K562 (cell line): ENCODE results near the gene NAXE. TPM values are rescaled to one million over a fixed set of nuclear protein-coding genes. Genes with fewer than 3 reads are reported as not detected.

Source experiments
- ARNT ChIP-seq, 2 experiments: fragments of 450-650 bp; IDR thresholded peaks; 2 replicates each; pipeline ENCODE4 v1.6.1; 2016; ENCODE audit warnings: mild to moderate bottlenecking in 1 of 2
- CAMTA2 ChIP-seq: fragments of 250-450 bp; sonication (Bioruptor Pico); conservative IDR thresholded peaks from 2 replicates; pipeline ENCODE4 v1.5.1; 2022
- ESRRA ChIP-seq: fragments of 450-650 bp; IDR thresholded peaks from 2 replicates; pipeline ENCODE4 v1.6.1; 2014; ENCODE audit warnings: low read depth, mild to moderate bottlenecking, moderate library complexity, borderline replicate concordance
- GTF2F1 ChIP-seq: IDR thresholded peaks from 2 replicates; pipeline ENCODE4 v1.6.1; 2011; ENCODE audit warnings: low read depth, low read length, improper control_type of control experiment
- MAFG ChIP-seq: fragments of 450-650 bp; conservative IDR thresholded peaks from 2 replicates; pipeline ENCODE4 v1.6.1; 2016; ENCODE audit warnings: missing genetic modification characterization, missing compliant biosample characterization
- NCOA1 ChIP-seq: fragments of 450-650 bp; IDR thresholded peaks from 2 replicates; pipeline ENCODE4 v1.6.1; 2016; ENCODE audit warnings: low read depth
- PHF21A ChIP-seq: fragments of 450-650 bp; IDR thresholded peaks from 2 replicates; pipeline ENCODE4 v1.6.1; 2017; ENCODE audit warnings: low read depth, borderline replicate concordance
- SMARCE1 ChIP-seq: fragments of 450-650 bp; IDR thresholded peaks from 2 replicates; pipeline ENCODE4 v1.7.1; 2016; ENCODE audit warnings: mild to moderate bottlenecking
- STAG1 ChIP-seq: sonication (generic); formaldehyde crosslinking; IDR thresholded peaks from 2 replicates; pipeline ENCODE4 v1.5.0; 2020; ENCODE audit warnings: missing genetic modification reagents, borderline replicate concordance
- TRIM24 ChIP-seq, 2 experiments: fragments of 450-650 bp; IDR thresholded peaks; 2 replicates each; pipeline ENCODE4 v1.6.1; 2016
- ZNF740 ChIP-seq, 3 experiments: fragments of 200-800 bp in 1 of 3; sonication (Bioruptor generic) in 1 of 3; sonication (generic) in 1 of 3; formaldehyde crosslinking in 1 of 3; IDR thresholded peaks; 2 replicates each; pipeline versions ENCODE4 v1.6.1 to v1.8.0; 2016 to 2022; ENCODE audit warnings: mild to moderate bottlenecking in 2 of 3, missing compliant biosample characterization in 2 of 3, missing genetic modification characterization in 2 of 3, missing genetic modification reagents in 1 of 3
- polyA plus RNA-seq, 8 experiments: library from polyadenylated mRNA; depleted of rRNA in 4 of 8; stranded (reverse) in 5 of 8; unstranded in 3 of 8; fragments of >200 nt; fragmentation: Nextera tagmentation in 2 of 8; fragmentation: Illumina TruSeq in 1 of 8; extraction: Ambion mirVana in 2 of 8; extraction: Trizol in 1 of 8; gene quantifications; 2 replicates each; pipeline versions ENCODE4 v1.2.1 to v1.2.3, GENCODE V29; 2011 to 2014; ENCODE audit warnings: inconsistent platforms in 1 of 8, missing spikeins in 1 of 8
- total RNA-seq, 7 experiments: library from RNA; depleted of rRNA in 6 of 7; stranded (reverse); fragments of >200 nt in 6 of 7; fragmentation: Illumina TruSeq in 2 of 7; extraction: Trizol in 2 of 7; gene quantifications; 2 replicates each; pipeline versions ENCODE4 v1.2.1 to v1.2.3, GENCODE V29; 2011 to 2021; ENCODE audit warnings: low replicate concordance in 1 of 7

Gene NAXE
- total and polyA plus RNA-seq, 9 of the 15 experiments (the other 6 are each of a cell fraction or from before 2014, with no cell fraction given) = 27.3 to 137 (median 90.0) TPM

- TF ChIP-seq NCOA1 = peak; percentile 76
- no peak for TF ChIP-seq STAG1
- TF ChIP-seq ZNF740 (CRISPR knock-in tag; IDR thresholded peaks at IDR 0.05) = no peak
- no peak for TF ChIP-seq ZNF740 (tag; IDR thresholded peaks at IDR 0.05)
- TF ChIP-seq GTF2F1 = no peak
- peak; percentile 84 to 88 for TF ChIP-seq TRIM24 (IDR thresholded peaks at IDR 0.05)
- peak; percentile 82; the same call in 1 of the 2 replicates for TF ChIP-seq PHF21A
- TF ChIP-seq SMARCE1 = peak; percentile 98
- no peak for TF ChIP-seq MAFG (tag)
- TF ChIP-seq ARNT (IDR thresholded peaks at IDR 0.05) = peak; percentile 25 to 86; a peak in 2 of 4 replicates
- no peak for TF ChIP-seq CAMTA2 (CRISPR knock-in tag)
- peak; percentile 87 for TF ChIP-seq ESRRA
Measured at GRCh38 chr1:156616463-156616862, 24.9 kb downstream of the NAXE start (continued).
